GM12872 (cell line): ENCODE measurements around the gene GCAT.

ENCODE experiments used
- TF ChIP-seq, protein P1 (sequence below): IDR thresholded peaks from 3 replicates; pipeline ENCODE4 v1.5.1; 2011; ENCODE audit warnings: low read depth, mild to moderate bottlenecking, low read length, moderate library complexity; ENCODE audit not compliant: insufficient read depth

GCAT gene

DNA sequence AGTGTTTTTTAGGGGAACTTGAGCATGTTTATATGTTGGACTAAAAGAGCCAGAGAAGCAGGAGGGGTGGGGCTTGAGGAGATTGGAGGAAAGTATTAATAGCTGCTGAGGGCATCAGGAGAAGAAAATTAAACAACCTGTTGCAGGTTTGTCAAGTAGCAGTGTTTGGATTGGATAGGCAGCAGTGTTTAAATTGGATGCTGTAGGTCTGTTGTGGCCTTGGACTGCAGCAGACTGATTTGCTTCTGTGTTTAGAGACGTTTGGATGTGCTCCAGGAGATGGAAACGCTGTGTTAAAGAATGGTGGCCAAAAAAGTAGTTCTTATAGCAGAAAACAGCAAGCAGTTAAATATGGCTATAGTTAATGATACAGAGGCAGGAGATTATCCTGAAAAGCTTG is 47.2 kb downstream of the GCAT start:
- TF ChIP-seq, protein P1, sequence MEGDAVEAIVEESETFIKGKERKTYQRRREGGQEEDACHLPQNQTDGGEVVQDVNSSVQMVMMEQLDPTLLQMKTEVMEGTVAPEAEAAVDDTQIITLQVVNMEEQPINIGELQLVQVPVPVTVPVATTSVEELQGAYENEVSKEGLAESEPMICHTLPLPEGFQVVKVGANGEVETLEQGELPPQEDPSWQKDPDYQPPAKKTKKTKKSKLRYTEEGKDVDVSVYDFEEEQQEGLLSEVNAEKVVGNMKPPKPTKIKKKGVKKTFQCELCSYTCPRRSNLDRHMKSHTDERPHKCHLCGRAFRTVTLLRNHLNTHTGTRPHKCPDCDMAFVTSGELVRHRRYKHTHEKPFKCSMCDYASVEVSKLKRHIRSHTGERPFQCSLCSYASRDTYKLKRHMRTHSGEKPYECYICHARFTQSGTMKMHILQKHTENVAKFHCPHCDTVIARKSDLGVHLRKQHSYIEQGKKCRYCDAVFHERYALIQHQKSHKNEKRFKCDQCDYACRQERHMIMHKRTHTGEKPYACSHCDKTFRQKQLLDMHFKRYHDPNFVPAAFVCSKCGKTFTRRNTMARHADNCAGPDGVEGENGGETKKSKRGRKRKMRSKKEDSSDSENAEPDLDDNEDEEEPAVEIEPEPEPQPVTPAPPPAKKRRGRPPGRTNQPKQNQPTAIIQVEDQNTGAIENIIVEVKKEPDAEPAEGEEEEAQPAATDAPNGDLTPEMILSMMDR, result no peak

DNA sequence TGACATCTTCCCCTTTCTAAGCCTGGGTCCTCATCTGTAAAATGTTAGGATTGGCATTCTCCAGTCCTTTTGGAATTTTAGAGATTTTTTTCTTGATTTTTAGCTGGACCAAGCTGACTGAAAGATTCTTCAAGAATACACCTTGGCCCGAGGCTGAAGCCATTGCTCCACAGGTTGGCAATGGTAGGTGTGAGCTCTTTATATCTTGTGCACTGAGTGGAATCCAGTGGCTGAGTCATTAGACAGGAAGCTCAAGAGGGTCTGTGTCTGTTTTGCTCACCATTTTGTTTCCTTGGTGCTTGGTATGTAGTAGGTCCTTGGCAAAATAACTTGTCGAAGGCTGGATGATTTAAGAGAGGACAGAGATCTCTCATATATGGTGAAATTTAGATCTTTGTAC is 47.7 kb downstream of the GCAT start:
- TF ChIP-seq, protein P1, result no peak

DNA sequence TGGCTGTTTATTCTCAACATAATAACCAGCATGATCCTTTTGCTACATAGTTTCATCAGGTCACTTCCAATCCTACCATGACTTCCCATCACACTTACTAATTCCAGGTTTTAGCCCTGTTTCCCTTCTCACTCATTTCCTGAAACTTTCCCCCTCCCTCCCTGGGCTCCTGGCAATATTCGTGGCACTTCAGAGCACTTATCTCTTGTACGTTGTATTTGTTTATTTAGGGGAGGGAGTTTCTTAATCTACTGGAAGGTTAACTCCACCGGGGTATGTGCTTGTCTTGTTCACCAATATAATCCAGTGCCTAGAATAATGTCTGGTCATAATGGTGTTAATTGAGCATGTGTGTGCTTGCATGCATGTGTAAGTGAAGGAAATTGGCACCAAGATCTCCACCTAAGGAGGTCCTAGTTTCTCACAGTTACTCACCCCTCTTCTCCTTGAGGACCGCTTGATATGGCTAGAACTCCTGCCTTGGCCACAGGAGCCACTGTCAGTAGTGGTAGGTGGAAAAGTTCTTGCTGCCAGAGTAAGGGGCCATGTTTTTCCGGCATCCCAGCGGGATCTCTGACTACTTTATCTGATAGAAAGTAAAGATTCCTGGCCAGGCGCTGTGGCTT is 53.2 kb downstream of the GCAT start:
- TF ChIP-seq, protein P1, result no peak

DNA sequence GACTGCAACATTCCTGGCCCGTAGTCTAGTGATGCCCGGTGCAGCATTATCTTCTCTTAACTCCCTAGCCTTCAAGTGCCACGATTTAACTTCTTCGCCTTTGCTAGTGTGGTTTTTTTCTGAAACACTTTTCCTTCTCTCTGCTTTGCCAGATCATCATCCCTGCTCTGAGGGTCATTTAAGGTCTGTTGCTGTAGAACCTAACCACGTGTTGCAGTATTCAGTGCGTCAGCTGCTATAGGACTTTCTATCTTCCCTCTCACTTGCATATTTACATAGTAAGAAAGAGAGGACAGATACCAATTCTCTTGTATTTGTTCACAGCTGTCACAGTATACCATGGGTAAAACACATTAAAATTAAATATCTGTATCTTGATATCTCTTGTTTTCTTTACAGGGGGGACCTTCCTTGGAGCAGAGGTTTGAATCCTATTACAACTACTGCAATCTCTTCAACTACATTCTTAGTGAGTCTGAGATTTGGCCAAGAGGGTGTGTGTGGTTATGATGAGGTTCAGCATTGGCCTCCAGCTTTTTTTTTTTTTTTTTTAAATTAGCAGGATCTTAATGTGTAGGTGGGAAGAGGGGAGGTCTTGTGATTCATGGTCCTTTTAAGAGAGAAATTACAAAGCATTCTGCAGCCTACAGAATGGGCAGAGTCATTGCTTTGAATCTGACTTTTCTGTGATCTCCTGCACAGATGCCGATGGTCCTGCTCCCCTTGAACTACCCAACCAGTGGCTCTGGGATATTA is 55.0 kb downstream of the GCAT start:
- TF ChIP-seq, protein P1, result no peak

DNA sequence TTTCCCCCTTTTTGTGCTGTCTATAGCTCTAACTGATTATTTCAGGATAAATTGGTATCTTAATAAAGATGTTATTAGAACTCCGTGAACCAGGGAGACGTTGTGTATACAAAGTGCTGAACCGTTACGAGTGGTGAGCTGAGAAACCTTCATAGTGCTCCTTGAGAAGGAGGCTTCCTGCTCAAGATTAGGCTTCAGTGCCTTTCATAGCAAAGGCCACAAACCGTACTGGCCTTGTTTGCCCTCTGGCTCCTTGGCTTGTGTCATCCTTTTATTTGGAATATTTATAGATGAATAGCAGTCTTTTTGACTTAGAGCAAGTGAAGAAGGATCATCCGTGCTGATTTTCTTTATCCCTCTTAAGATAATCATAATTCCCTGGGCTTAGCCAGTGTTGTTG is 57.8 kb downstream of the GCAT start:
- TF ChIP-seq, protein P1, result no peak
